Kidney epithelial cell (primary cell): Measurements from ENCODE around the gene FARP1. TPM values are rescaled to one million over a fixed set of nuclear protein-coding genes. Genes with fewer than 3 reads are reported as not detected.

Experiments used
- DNase-seq: peaks from one replicate; pipeline ENCODE4 v3.0.0-alpha.2; 2010; ENCODE audit warnings: low read depth
- H3K27me3 ChIP-seq: 2 replicates; pipeline ENCODE4 v1.6.0; 2011; ENCODE audit warnings: low read length; ENCODE audit not compliant: control insufficient read depth, insufficient read depth
- H3K36me3 ChIP-seq: 2 replicates; pipeline ENCODE4 v1.5.1; 2011; ENCODE audit warnings: low read length; ENCODE audit not compliant: control insufficient read depth, insufficient read depth
- H3K4me3 ChIP-seq: 2 replicates; pipeline ENCODE4 v1.5.1; 2011; ENCODE audit warnings: low read depth, mild to moderate bottlenecking, control low read depth, low read length
- CTCF ChIP-seq: IDR thresholded peaks from 2 replicates; pipeline ENCODE4 v1.5.1; 2011; ENCODE audit warnings: mild to moderate bottlenecking, moderate library complexity, low read length, control low read depth, inconsistent platforms; ENCODE audit not compliant: insufficient read depth, poor library complexity, severe bottlenecking
- total RNA-seq: library from RNA; depleted of rRNA; stranded (reverse); fragments of >200 nt; gene quantifications from 2 replicates; pipeline ENCODE4 v1.2.3, GENCODE V29; 2015

Gene FARP1
- total RNA-seq, 1 donor from 2014 or later: 135 TPM

- no peak for TF ChIP-seq CTCF
- H3K36me3 ChIP-seq: peaks cover 1% of the 10 kb centered on the region
- no peaks in the 10 kb centered on the region for H3K27me3 ChIP-seq
- H3K4me3 ChIP-seq: no peak overlapping the region
- no peak for DNase-seq
Measured at GRCh38 chr13:98503175-98504028, 360.5 kb downstream of the FARP1 start.

- no peak for DNase-seq
- TF ChIP-seq CTCF: no peak
- H3K27me3 ChIP-seq: no peaks in the 10 kb centered on the region
- no peak overlapping the region for H3K4me3 ChIP-seq
- H3K36me3 ChIP-seq: peaks cover 1% of the 10 kb centered on the region
Measured at GRCh38 chr13:98504029-98504351, 361.1 kb downstream of the FARP1 start.

- TF ChIP-seq CTCF: no peak
- Histone ChIP-seq H3K27me3 (no peaks in the 10 kb centered on the region), H3K4me3 (no peak overlapping the region), H3K36me3 (peaks cover 1% of the 10 kb centered on the region)
- no peak for DNase-seq
Measured at GRCh38 chr13:98504371-98504963, 361.6 kb downstream of the FARP1 start.

Other genes starting within 250 kb of the FARP1 start
- 124 and 144 TPM in 2 replicates for gene IPO5, start 189.4 kb upstream of the FARP1 start, total RNA-seq
- not detected in 2 replicates for gene RNF113B, start 34.2 kb downstream of the FARP1 start, total RNA-seq